Parathyroid adenoma (tissue), 2 donors: ENCODE data around the gene MAN1B1.
A peak's percentile ranks its signal among the peaks of the same experiment; 100 is the strongest.

Experiments used
- H2AFZ ChIP-seq: fragments of 300-600 bp; sonication (generic); one replicate; pipeline ENCODE4 v1.7.0; 2017; ENCODE audit warnings: antibody characterized with exemption, mild to moderate bottlenecking
- H3K27ac ChIP-seq: fragments of 300-600 bp; sonication (generic); one replicate; pipeline ENCODE4 v1.7.0; 2017
- H3K27me3 ChIP-seq: fragments of 300-600 bp; sonication (generic); one replicate; pipeline ENCODE4 v1.7.0; 2017; ENCODE audit warnings: low read length; ENCODE audit not compliant: control insufficient read depth, insufficient read depth
- H3K36me3 ChIP-seq: fragments of 300-600 bp; sonication (generic); one replicate; pipeline ENCODE4 v1.7.0; 2017; ENCODE audit warnings: low read length; ENCODE audit not compliant: control insufficient read depth, insufficient read depth
- H3K4me1 ChIP-seq: fragments of 300-600 bp; sonication (generic); one replicate; pipeline ENCODE4 v1.7.0; 2017; ENCODE audit warnings: control low read depth
- H3K4me2 ChIP-seq: fragments of 300-600 bp; sonication (generic); one replicate; pipeline ENCODE4 v1.7.0; 2017; ENCODE audit warnings: low read length
- H3K4me3 ChIP-seq: fragments of 300-600 bp; sonication (generic); one replicate; pipeline ENCODE4 v1.7.0; 2017; ENCODE audit warnings: low read depth, low read length
- H3K79me2 ChIP-seq: fragments of 300-600 bp; sonication (generic); one replicate; pipeline ENCODE4 v1.7.0; 2017; ENCODE audit warnings: control low read depth
- H3K9ac ChIP-seq: fragments of 300-600 bp; sonication (generic); one replicate; pipeline ENCODE4 v1.7.0; 2017; ENCODE audit warnings: mild to moderate bottlenecking
- H3K9me3 ChIP-seq: fragments of 300-600 bp; sonication (generic); one replicate; pipeline ENCODE4 v1.7.0; 2017; ENCODE audit warnings: low read length; ENCODE audit not compliant: control insufficient read depth
- TF ChIP-seq, protein P1 (sequence below): fragments of 300-600 bp; sonication (generic); IDR thresholded peaks from one replicate; pipeline ENCODE4 v1.7.0; 2017; ENCODE audit warnings: antibody characterized with exemption, mild to moderate bottlenecking
- donor health status: primary hyperparathyroidism.

The MAN1B1 gene

GRCh38 chr9:137069508-137070091, 17.2 kb upstream of the MAN1B1 start:
- Histone ChIP-seq H3K4me1 (peaks cover 2% of the 10 kb centered on the region), H3K36me3 (no peaks in the 10 kb centered on the region), H3K27ac (no peak overlapping the region), H2AFZ (no peak overlapping the region), H3K79me2 (no peaks in the 10 kb centered on the region), H3K9ac (no peak overlapping the region), H3K4me3 (no peak overlapping the region), H3K27me3 (no peaks in the 10 kb centered on the region), H3K9me3 (no peaks in the 10 kb centered on the region), H3K4me2 (no peak overlapping the region)
- TF ChIP-seq, protein P1, sequence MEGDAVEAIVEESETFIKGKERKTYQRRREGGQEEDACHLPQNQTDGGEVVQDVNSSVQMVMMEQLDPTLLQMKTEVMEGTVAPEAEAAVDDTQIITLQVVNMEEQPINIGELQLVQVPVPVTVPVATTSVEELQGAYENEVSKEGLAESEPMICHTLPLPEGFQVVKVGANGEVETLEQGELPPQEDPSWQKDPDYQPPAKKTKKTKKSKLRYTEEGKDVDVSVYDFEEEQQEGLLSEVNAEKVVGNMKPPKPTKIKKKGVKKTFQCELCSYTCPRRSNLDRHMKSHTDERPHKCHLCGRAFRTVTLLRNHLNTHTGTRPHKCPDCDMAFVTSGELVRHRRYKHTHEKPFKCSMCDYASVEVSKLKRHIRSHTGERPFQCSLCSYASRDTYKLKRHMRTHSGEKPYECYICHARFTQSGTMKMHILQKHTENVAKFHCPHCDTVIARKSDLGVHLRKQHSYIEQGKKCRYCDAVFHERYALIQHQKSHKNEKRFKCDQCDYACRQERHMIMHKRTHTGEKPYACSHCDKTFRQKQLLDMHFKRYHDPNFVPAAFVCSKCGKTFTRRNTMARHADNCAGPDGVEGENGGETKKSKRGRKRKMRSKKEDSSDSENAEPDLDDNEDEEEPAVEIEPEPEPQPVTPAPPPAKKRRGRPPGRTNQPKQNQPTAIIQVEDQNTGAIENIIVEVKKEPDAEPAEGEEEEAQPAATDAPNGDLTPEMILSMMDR = no peak

- H3K4me2 ChIP-seq = peak within 1 kb of the TSS; percentile 83
- peak within 1 kb of the TSS; percentile 75 for H2AFZ ChIP-seq
- H3K4me3 ChIP-seq = peak within 1 kb of the TSS; percentile 56
- no peaks in the 10 kb centered on the region for H3K36me3 ChIP-seq
- H3K9me3 ChIP-seq = no peaks in the 10 kb centered on the region
- peaks cover 2% of the 10 kb centered on the region for H3K4me1 ChIP-seq
- no peaks in the 10 kb centered on the region for H3K79me2 ChIP-seq
- no peak within 1 kb of the TSS for H3K9ac ChIP-seq
- H3K27ac ChIP-seq = peak within 1 kb of the TSS; percentile 68
- no peaks in the 10 kb centered on the region for H3K27me3 ChIP-seq
- TF ChIP-seq, protein P1 = no peak
Observed at GRCh38 chr9:137070201-137070905, 16.4 kb upstream of the MAN1B1 start, which contains the start of gene SAPCD2. Gene SAPCD2 (minus strand): TSS chr9:137070557. CDS start chr9:137070460, 97 bp downstream.

- H2AFZ ChIP-seq = peak overlapping the region; percentile 75
- H3K4me3 ChIP-seq = peak overlapping the region; percentile 56
- H3K4me2 ChIP-seq = peak overlapping the region; percentile 83
- TF ChIP-seq, protein P1 = no peak
- no peak overlapping the region for H3K9ac ChIP-seq
- H3K27ac ChIP-seq = peak overlapping the region; percentile 68
- H3K27me3 ChIP-seq = no peaks in the 10 kb centered on the region
- no peaks in the 10 kb centered on the region for H3K79me2 ChIP-seq
- peaks cover 2% of the 10 kb centered on the region for H3K4me1 ChIP-seq
- no peaks in the 10 kb centered on the region for H3K36me3 ChIP-seq
- H3K9me3 ChIP-seq = no peaks in the 10 kb centered on the region
Observed at GRCh38 chr9:137070906-137071275, 15.9 kb upstream of the MAN1B1 start.

DNA sequence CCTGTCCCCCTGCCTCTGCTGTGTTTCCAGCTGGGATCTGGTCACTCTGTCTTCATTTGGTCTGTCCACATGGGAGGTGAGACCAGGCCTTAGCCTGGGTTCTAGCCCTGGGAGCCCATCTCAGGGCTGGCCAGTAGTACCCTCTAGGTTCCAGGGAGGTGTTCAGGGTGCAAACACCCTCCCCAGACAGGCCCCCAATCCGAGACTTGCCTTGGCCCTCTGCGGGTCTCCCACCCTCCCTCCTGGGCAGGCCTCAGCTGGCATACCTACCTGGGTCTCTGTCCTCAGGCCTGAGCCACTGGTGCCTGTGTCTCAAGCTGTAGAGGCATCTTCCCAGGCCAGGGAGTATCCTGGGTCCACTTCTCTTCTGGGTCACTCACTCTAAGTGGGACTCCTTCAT, 15.5 kb upstream of the MAN1B1 start:
- H3K36me3 ChIP-seq = no peaks in the 10 kb centered on the region
- peak overlapping the region; percentile 68 for H3K27ac ChIP-seq
- H3K4me2 ChIP-seq = peak overlapping the region; percentile 83
- peaks cover 2% of the 10 kb centered on the region for H3K4me1 ChIP-seq
- H3K27me3 ChIP-seq = no peaks in the 10 kb centered on the region
- no peak overlapping the region for H3K9ac ChIP-seq
- H3K79me2 ChIP-seq = no peaks in the 10 kb centered on the region
- no peaks in the 10 kb centered on the region for H3K9me3 ChIP-seq
- H3K4me3 ChIP-seq = no peak overlapping the region
- TF ChIP-seq, protein P1 = no peak
- H2AFZ ChIP-seq = peak overlapping the region; percentile 75
